Skin of body (tissue), 2 donors: ENCODE data around the gene CD1B. TPM values are rescaled to one million over a fixed set of nuclear protein-coding genes. Genes with fewer than 3 reads are reported as not detected.
"Not testable (repeated sequence)": the region's sequence is repeated elsewhere in the genome, so short reads cannot be mapped to it uniquely, and the experiment has no call there.

Experiments
- DNase-seq: peaks from one replicate; lab custom pipeline; 2025; lab: John Stamatoyannopoulos, UW
- total RNA-seq: library from RNA; depleted of rRNA; stranded (reverse); fragments of >200 nt; gene quantifications from one replicate; pipeline ENCODE4 v1.2.3, GENCODE V29; 2014

Gene CD1B
- total RNA-seq: not detected

GRCh38 chr1:158331481-158332150 lies at the start of gene CD1B:
TSS of gene CD1B (minus strand) at chr1:158331531. CDS start at chr1:158331423, 108 bp downstream.
- DNase-seq: no peak

DNA sequence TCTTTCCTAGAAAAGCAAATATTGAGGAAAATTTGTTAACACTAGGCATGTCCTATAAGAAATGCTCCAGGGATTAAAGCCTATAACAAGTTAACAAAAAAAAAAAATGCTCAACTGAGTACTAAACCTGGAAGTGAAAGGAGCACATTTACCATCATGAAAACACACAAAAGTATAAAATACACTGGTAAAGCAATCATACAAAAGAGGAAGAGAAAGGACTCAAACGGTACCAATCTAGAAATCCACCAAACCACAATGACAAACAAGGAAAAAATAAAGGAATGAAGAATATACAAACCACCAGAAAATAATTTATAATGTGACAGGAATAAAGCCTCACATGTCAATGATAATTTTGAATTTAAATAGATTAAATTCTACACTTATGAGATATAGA lies 43.5 kb upstream of the CD1B start:
- DNase-seq: no peak

DNA sequence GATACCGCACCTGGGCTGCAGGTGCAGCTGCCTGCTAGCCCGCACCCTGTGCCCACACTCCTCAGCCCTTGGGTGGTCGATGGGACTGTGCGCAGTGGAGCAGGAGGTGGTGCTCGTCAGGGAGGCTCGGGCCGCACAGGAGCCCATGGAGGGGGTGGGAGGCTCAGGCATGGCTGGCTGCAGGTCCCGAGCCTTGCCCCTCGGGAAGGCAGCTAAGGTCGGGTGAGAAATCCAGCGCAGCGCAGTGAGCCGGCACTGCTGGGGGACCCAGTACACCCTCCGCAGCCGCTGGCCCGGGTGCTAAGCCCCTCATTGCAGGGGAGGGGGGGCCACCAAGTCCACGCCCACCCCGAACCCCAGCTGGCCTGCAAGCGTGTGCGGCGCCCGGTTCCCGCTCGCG lies 42.8 kb upstream of the CD1B start:
- not testable (repeated sequence) for DNase-seq

DNA sequence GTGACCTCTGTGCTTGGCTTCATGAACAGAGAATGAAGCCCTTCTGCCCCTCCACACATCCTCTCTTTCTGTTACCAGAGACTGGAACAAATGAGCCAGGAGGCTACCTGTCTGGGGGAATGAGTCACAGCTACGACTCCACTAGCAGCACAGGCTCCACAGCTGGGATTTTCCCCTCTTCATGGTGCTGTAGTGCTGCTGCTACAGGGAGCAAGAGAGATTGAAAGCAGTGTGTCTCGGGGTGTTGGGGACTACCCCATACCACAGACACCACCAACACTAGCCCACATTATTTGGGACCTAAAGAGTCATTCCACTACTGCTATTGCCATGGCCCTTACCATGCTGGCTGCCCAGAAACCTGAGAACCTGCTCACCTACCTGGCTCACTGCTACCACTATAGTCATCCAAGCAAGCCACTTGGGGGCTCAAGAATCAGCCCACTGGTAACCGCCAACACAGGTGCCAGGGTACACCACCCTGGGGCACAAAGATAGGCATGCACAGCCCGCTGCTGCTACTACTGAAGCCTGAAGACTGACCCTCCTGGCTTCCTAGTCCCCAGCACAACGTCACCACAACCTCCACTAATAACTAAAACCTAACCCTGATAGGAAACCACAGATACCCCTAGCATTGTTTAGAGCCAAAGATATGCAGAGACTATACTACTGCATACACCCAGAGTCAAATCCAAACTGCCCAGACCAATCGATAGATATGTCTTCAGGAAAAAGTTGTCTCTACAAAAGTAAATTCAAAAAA lies 40.0 kb upstream of the CD1B start:
- DNase-seq: no peak

GRCh38 chr1:158366783-158367182 lies 35.5 kb upstream of the CD1B start:
- no peak for DNase-seq

- DNase-seq: no peak
Observed at GRCh38 chr1:158362941-158363340, 31.6 kb upstream of the CD1B start.

DNA sequence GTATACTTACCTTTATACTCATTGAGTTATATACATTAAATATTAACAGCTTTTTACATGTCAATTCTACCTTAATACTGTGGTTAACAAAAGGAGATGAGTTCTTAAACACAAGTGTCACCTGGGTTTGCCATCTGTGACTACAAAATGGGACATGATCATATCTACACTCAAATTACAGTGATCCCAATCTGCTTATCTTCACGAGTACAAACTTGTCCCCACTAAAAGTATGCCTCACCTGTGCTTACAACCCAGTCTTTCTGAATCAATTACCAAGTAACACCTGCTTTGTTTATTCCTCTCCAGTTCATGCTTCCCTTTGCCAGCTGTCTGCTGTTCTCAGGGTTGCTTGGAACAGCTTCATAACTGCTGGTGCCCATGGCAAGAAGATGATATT lies 31.2 kb upstream of the CD1B start:
- DNase-seq: no peak

GRCh38 chr1:158357441-158357840 lies 26.1 kb upstream of the CD1B start:
- no peak for DNase-seq

GRCh38 chr1:158356616-158357015 lies 25.3 kb upstream of the CD1B start:
- DNase-seq: no peak

- no peak for DNase-seq
Observed at GRCh38 chr1:158355773-158356285, 24.5 kb upstream of the CD1B start.

DNA sequence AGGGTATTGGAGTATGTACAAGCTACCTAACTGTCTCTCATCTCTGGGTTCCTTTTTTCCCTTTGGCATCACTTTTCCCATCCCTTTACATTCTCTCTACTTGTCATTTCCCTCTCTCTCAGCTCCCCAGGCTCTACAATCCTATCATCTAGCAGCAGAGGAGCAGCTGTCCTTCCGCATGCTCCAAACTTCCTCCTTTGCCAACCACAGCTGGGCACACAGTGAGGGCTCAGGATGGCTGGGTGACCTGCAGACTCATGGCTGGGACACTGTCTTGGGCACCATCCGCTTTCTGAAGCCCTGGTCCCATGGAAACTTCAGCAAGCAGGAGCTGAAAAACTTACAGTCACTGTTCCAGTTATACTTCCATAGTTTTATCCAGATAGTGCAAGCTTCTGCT lies 22.9 kb upstream of the CD1B start:
- no peak for DNase-seq

DNA sequence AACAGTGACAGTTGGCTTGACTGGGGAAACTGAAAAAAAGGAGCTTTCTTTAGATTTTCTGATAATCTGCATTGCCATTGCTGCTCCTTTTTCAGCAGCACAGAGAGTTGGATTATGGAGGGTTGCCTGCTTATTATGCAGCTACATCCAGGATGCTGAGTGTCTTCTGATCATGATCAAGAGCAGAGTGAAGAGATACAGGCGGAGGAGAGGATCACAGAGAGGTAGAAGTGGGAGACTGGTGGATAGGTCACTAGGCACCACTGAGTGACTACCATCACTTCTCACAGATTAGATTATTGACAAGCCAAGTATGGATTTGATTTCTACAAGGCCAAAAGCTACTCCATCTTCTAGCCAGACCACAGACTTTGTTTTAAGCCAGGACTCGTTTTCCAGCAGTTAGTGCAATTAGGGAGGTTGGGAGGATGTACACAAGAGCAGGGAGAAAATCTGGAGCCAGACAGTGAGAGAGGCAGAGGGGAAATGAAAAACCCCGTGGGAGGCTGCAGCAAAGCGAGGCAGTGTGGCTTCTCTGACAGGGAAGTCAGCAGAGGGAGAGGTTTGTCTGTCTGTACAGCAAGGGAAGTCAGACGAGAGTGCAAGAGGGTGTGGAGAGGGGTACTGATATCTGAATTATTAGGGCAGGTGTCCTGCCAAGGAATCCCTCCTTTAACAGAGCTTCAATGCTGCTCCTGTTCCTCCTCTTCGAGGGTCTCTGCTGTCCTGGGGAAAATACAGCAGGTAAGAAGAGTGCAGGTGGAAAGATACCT lies 22.2 kb upstream of the CD1B start, which contains the start of gene CD1E:
CD1E (plus strand) TSS at position 592 of the 773 bp plus-strand sequence; CDS start at position 687, 95 bp downstream.
- DNase-seq: no peak

DNA sequence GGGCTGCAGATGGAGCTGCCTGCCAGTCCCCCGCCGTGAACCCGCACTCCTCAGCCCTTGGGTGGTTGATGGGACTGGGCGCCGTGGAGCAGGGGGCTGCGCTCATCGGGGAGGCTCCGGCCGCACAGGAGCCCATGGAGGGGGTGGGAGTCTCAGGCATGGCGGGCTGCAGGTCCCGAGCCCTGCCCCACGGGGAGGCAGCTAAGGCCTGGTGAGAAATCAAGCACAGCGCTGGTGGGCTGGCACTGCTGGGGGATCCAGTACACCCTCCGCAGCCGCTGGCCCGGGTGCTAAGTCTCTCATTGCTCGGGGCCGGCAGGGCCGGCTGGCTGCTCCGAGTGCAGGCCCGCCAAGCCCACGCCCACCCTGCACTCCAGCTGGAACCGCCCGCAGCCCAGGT lies 17.6 kb upstream of the CD1B start:
- DNase-seq: not testable (repeated sequence)

DNA sequence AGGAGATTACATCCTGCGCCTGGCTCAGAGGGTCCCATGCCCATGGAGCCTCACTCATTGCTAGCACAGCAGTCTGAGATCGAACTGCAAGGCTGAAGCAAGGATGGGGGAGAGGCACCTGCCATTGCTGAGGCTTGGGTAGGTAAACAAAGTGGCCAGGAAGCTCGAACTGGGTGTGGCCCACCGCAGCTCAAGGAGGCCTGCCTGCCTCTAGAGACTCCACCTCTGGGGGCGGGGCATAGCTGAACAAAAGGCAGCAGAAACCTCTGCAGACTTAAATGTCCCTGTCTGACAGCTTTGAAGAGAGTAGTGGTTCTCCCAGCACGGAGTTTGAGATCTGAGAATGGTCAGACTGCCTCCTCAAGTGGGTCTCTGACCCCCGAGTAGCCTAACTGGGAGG lies 5.1 kb upstream of the CD1B start:
- DNase-seq: not testable (repeated sequence)

DNA sequence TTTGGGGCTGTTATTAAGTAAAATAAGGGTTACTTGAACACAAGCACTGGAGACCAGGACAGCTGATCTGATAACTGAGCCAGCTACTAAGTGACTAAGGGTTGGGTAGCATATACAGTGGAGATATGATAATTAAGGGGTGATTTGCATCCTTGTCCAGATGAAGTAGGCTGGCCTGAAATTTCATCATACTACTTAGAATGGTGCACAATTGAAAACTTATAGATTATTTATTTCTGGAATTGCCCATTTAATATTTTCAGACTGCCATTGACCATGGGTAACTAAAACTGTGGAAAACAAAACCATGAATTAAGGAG lies 3.8 kb upstream of the CD1B start:
- no peak for DNase-seq

GRCh38 chr1:158334526-158335212 lies 3.3 kb upstream of the CD1B start:
- no peak for DNase-seq

GRCh38 chr1:158333405-158334155 lies 2.2 kb upstream of the CD1B start:
- no peak for DNase-seq

DNA sequence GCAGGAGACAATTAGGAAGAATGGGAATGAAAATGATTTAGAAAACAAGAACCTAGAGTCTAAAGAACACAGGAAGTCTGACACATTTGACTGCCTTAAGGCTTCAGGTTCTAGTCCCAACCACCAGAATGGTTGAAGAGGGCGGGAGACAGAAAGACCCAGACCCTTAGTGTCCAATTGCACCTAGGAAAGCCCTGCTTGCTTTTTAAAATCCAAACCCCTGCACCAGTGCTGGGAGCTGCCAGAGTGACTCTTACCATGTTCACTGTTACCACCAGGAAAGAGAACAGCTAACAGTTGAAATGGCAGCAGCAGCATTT lies 265 bp downstream of the CD1B start:
- DNase-seq: no peak

GRCh38 chr1:158330391-158331105 lies 783 bp downstream of the CD1B start:
- DNase-seq: no peak

DNA sequence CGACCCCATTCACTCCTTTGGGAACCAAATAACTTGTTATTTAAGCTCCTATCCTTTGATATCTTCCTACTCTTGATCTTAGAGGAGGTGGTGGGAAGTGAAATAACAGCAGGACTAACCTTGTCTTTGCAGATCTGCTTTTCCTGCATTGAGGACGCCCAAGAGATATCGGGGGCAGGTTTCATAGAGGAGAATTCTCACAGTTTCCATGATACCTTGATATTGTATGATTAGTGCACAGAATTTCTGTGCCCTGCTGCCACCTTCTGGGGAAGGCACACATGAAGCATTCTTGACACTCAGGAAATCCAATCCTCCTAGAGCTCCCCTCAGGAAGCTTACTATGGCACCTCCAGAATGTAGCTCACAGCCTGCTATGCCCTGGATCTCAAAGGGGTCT lies 1.6 kb downstream of the CD1B start:
- no peak for DNase-seq
